Immature natural killer cell (primary cell): ENCODE measurements around the gene WDR36. TPM values are rescaled to one million over a fixed set of nuclear protein-coding genes. Genes with fewer than 3 reads are reported as not detected.
"Not testable (repeated sequence)": the region's sequence is repeated elsewhere in the genome, so short reads cannot be mapped to it uniquely, and the experiment has no call there.

Source experiments
- DNase-seq, 3 donors: peaks; one replicate each; pipeline ENCODE4 v3.0.0; 2022; ENCODE audit warnings: mixed read lengths in 1 of 3
- H3K27ac Mint-ChIP-seq, 6 donors: one replicate each; pipeline ENCODE4 v1.8.0; 2020; ENCODE audit warnings: mixed read lengths in 6 of 6, mild to moderate bottlenecking in 5 of 6, inconsistent platforms in 4 of 6, moderate library complexity in 3 of 6
- H3K27me3 Mint-ChIP-seq, 3 donors: one replicate each; pipeline ENCODE4 v1.8.0; 2020 to 2021; ENCODE audit warnings: low read depth in 3 of 3, mild to moderate bottlenecking in 3 of 3, mixed read lengths in 3 of 3, moderate library complexity in 3 of 3, inconsistent platforms in 1 of 3
- H3K36me3 Mint-ChIP-seq, 3 donors: one replicate each; pipeline ENCODE4 v1.8.0; 2020; ENCODE audit warnings: mixed read lengths in 3 of 3, inconsistent platforms in 2 of 3, mild to moderate bottlenecking in 2 of 3
- H3K4me1 Mint-ChIP-seq, 2 donors: one replicate each; pipeline ENCODE4 v1.8.0; 2020; ENCODE audit warnings: inconsistent platforms in 2 of 2, mild to moderate bottlenecking in 2 of 2, mixed read lengths in 2 of 2, moderate library complexity in 1 of 2
- H3K4me3 Mint-ChIP-seq, 5 donors: one replicate each; pipeline ENCODE4 v1.8.0; 2020; ENCODE audit warnings: mild to moderate bottlenecking in 5 of 5, mixed read lengths in 5 of 5, inconsistent platforms in 3 of 5, moderate library complexity in 3 of 5
- H3K9me3 Mint-ChIP-seq, 6 donors: one replicate each; pipeline ENCODE4 v1.8.0; 2020; ENCODE audit warnings: mild to moderate bottlenecking in 6 of 6, mixed read lengths in 6 of 6, inconsistent platforms in 4 of 6, moderate library complexity in 3 of 6
- polyA plus RNA-seq, 3 donors: library from polyadenylated mRNA; unstranded; fragments of 300-500 nt; fragmentation: Illumina TruSeq; gene quantifications; one replicate each; pipeline ENCODE4 v1.2.3, GENCODE V29; 2021

WDR36 gene
- polyA plus RNA-seq, 3 donors from 2014 or later = 10.2 to 25.7 (median 15.2) TPM

GRCh38 chr5:111132731-111133435 lies 40.7 kb downstream of the WDR36 start:
- H3K9me3 Mint-ChIP-seq = peaks cover 0 to 2% (median 0%) of the 10 kb centered on the region in 6 donors
- peaks cover 0 to 2% (median 2%) of the 10 kb centered on the region in 3 donors for H3K27me3 Mint-ChIP-seq
- DNase-seq = no peak
- H3K4me3 Mint-ChIP-seq = no peak overlapping the region
- H3K4me1 Mint-ChIP-seq = no peaks in the 10 kb centered on the region
- H3K27ac Mint-ChIP-seq = no peak overlapping the region
- H3K36me3 Mint-ChIP-seq = peaks cover 0 to 17% (median 4%) of the 10 kb centered on the region in 3 donors

GRCh38 chr5:111133436-111133751 lies 41.2 kb downstream of the WDR36 start:
- Mint-ChIP-seq H3K4me3 (no peak overlapping the region), H3K9me3 (peaks cover 0 to 2% (median 0%) of the 10 kb centered on the region in 6 donors), H3K4me1 (no peaks in the 10 kb centered on the region), H3K27me3 (peaks cover 0 to 2% (median 2%) of the 10 kb centered on the region in 3 donors), H3K27ac (no peak overlapping the region), H3K36me3 (peaks cover 0 to 16% (median 4%) of the 10 kb centered on the region in 3 donors)
- DNase-seq = no peak

DNA sequence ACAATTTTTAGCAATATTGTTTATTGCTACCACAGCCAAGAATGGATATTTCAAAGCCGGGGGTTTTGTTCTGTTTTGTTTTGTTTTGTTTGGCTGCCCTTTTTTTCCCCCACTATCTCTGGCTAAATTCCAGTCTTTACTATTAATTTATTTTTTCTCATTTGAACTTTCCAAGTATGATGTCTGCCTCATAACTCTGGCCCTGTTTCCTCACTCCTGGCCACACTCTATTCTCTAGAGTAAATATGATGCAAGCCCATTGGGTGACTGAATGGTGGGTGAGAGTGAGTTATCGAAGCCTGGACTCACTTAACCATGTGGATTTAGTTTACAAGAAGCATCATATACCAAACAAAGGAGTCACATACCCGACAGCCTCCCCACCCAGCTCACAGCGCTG lies 41.9 kb downstream of the WDR36 start:
- no peak for DNase-seq
- no peak overlapping the region for H3K4me3 Mint-ChIP-seq
- no peak overlapping the region for H3K27ac Mint-ChIP-seq
- no peaks in the 10 kb centered on the region for H3K4me1 Mint-ChIP-seq
- H3K9me3 Mint-ChIP-seq = peaks cover 0 to 2% (median 0%) of the 10 kb centered on the region in 6 donors
- H3K36me3 Mint-ChIP-seq = peaks cover 0 to 11% (median 4%) of the 10 kb centered on the region in 3 donors
- H3K27me3 Mint-ChIP-seq = peaks cover 0 to 4% (median 2%) of the 10 kb centered on the region in 3 donors

GRCh38 chr5:111134864-111135263 lies 42.7 kb downstream of the WDR36 start:
- Mint-ChIP-seq H3K4me1 (no peaks in the 10 kb centered on the region), H3K36me3 (peaks cover 0 to 4% (median 4%) of the 10 kb centered on the region in 3 donors), H3K9me3 (peaks cover 0 to 2% (median 0%) of the 10 kb centered on the region in 6 donors), H3K27me3 (peaks cover 0 to 4% (median 2%) of the 10 kb centered on the region in 3 donors), H3K4me3 (no peak overlapping the region), H3K27ac (no peak overlapping the region)
- DNase-seq = no peak

GRCh38 chr5:111135363-111135762 lies 43.2 kb downstream of the WDR36 start:
- Mint-ChIP-seq H3K4me3 (no peak overlapping the region), H3K4me1 (no peaks in the 10 kb centered on the region), H3K36me3 (no peaks in the 10 kb centered on the region), H3K9me3 (peaks cover 0 to 2% (median 0%) of the 10 kb centered on the region in 6 donors), H3K27ac (no peak overlapping the region), H3K27me3 (peaks cover 0 to 4% (median 2%) of the 10 kb centered on the region in 3 donors)
- DNase-seq = no peak

DNA sequence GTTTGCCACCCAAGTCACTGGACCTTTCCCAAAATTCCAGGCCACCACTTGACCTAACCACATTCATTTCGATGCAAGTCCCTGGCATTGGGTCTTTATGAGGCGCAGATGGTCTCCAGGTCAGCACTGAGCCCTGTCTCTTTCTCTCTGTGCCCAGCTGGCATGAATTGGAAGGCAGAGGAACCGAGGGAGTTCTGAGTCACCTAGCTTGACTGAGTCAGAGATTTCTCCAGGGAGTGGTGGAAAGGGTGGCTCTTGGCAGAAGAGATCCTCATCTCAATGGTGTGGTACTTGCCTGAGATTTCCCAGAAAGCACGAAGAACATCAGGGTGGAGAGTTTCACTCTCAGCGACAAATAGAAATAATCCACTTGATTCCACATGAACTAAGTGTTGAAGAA lies 43.8 kb downstream of the WDR36 start:
- peaks cover 0 to 2% (median 0%) of the 10 kb centered on the region in 6 donors for H3K9me3 Mint-ChIP-seq
- H3K4me3 Mint-ChIP-seq = no peak overlapping the region
- no peak overlapping the region for H3K27ac Mint-ChIP-seq
- no peaks in the 10 kb centered on the region for H3K4me1 Mint-ChIP-seq
- no peak for DNase-seq
- peaks cover 0 to 4% (median 3%) of the 10 kb centered on the region in 3 donors for H3K27me3 Mint-ChIP-seq
- H3K36me3 Mint-ChIP-seq = no peaks in the 10 kb centered on the region

GRCh38 chr5:111138096-111138495 lies 45.9 kb downstream of the WDR36 start:
- H3K36me3 Mint-ChIP-seq = no peaks in the 10 kb centered on the region
- no peak for DNase-seq
- no peak overlapping the region for H3K27ac Mint-ChIP-seq
- H3K4me3 Mint-ChIP-seq = no peak overlapping the region
- H3K9me3 Mint-ChIP-seq = peaks cover 0 to 2% (median 0%) of the 10 kb centered on the region in 6 donors
- H3K27me3 Mint-ChIP-seq = peaks cover 0 to 4% (median 3%) of the 10 kb centered on the region in 3 donors
- no peaks in the 10 kb centered on the region for H3K4me1 Mint-ChIP-seq

DNA sequence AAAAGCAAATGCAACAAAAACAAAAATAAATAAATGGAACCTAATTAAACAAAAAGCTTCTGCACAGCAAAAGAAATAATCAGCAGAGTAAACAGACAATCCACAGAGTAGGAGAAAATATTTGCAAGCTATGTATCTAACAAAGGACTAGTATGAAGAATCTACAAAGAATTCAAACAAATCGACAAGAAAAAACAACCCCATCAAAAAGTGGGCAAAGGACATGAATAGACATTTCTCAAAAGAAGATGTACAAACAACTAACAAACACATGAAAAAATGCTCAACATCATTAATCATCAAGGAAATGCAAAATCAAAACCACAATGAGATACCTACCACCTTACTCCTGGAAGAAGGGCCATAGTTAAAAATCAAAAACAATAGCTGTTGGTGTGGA lies 49.3 kb downstream of the WDR36 start:
- DNase-seq, H3K4me1 Mint-ChIP-seq, H3K9me3 Mint-ChIP-seq, H3K27me3 Mint-ChIP-seq, H3K4me3 Mint-ChIP-seq, H3K36me3 Mint-ChIP-seq, H3K27ac Mint-ChIP-seq: not testable (repeated sequence)

- Mint-ChIP-seq H3K27me3 (peaks cover 0 to 2% (median 1%) of the 10 kb centered on the region in 3 donors), H3K4me1 (no peaks in the 10 kb centered on the region), H3K9me3 (no peaks in the 10 kb centered on the region), H3K27ac (no peak overlapping the region), H3K4me3 (no peak overlapping the region), H3K36me3 (no peaks in the 10 kb centered on the region)
- no peak for DNase-seq
Observed at GRCh38 chr5:111142932-111143331, 50.8 kb downstream of the WDR36 start.

- no peak for DNase-seq
- no peaks in the 10 kb centered on the region for H3K36me3 Mint-ChIP-seq
- no peaks in the 10 kb centered on the region for H3K9me3 Mint-ChIP-seq
- peaks cover 0 to 2% (median 1%) of the 10 kb centered on the region in 3 donors for H3K27me3 Mint-ChIP-seq
- no peaks in the 10 kb centered on the region for H3K4me1 Mint-ChIP-seq
- H3K27ac Mint-ChIP-seq = no peak overlapping the region
- H3K4me3 Mint-ChIP-seq = no peak overlapping the region
Observed at GRCh38 chr5:111143910-111144309, 51.8 kb downstream of the WDR36 start.

DNA sequence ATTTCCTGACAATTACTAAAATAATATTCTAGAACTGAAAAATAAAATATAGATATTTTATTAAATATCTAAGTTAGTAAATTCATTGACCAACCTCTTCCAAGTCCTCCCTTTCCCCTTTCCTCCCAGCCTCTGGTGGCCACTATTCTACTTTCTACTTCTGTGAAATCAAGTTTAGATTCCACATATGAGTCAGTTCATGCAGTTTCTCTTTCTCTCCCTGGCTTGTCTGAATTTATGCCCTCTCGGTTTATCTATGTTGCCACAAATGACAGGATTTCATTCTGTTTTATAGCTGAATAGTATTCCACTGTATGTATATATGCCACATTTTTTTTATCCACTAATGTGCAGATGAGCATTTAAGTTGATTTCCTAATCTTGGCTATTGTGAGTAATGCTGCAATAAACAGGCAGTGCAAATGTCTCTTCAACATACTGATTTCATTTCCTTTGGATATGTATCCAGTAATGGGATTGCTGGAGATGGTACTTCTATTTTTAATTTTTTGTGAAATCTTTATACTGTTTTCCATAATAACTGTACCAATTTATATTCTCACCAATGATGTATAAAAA lies 52.3 kb downstream of the WDR36 start:
- H3K27ac Mint-ChIP-seq = no peak overlapping the region
- H3K4me3 Mint-ChIP-seq = no peak overlapping the region
- DNase-seq = no peak
- H3K27me3 Mint-ChIP-seq = peaks cover 0 to 2% (median 1%) of the 10 kb centered on the region in 3 donors
- no peaks in the 10 kb centered on the region for H3K9me3 Mint-ChIP-seq
- H3K36me3 Mint-ChIP-seq = no peaks in the 10 kb centered on the region
- H3K4me1 Mint-ChIP-seq = no peaks in the 10 kb centered on the region

GRCh38 chr5:111146053-111146452 lies 53.9 kb downstream of the WDR36 start:
- no peak for DNase-seq
- Mint-ChIP-seq H3K36me3 (no peaks in the 10 kb centered on the region), H3K4me1 (no peaks in the 10 kb centered on the region), H3K27me3 (peaks cover 0 to 3% (median 2%) of the 10 kb centered on the region in 3 donors), H3K4me3 (no peak overlapping the region), H3K9me3 (no peaks in the 10 kb centered on the region), H3K27ac (no peak overlapping the region)

DNA sequence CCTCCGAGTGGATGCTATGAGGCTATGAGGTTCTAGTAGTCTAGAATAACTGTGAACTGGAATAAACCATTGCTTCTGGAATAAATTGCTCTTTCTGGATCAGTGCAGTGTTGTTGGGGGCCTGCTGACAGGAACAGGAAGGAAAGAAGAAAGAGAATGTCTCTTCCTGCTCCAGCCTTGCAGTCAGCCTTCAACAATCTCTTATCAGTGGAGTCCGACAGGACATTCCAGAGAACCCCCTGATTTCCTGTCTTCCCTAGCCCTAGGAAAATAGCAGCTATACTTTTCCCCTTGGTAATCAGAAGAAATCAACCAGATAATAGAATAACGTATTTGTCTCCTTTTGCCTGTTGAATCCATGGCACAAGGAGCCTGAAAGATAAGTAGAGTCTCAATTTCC lies 55.4 kb downstream of the WDR36 start:
- Mint-ChIP-seq H3K4me1 (no peaks in the 10 kb centered on the region), H3K27me3 (peaks cover 2 to 5% (median 5%) of the 10 kb centered on the region in 3 donors), H3K36me3 (no peaks in the 10 kb centered on the region), H3K27ac (no peak overlapping the region), H3K4me3 (no peak overlapping the region), H3K9me3 (no peaks in the 10 kb centered on the region)
- DNase-seq = no peak

GRCh38 chr5:111151998-111152397 lies 59.9 kb downstream of the WDR36 start:
- H3K27ac Mint-ChIP-seq = no peak overlapping the region

More at GRCh38 chr5:111151998-111152397, 59.9 kb downstream of the WDR36 start:
- no peaks in the 10 kb centered on the region for H3K4me1 Mint-ChIP-seq
- H3K36me3 Mint-ChIP-seq = no peaks in the 10 kb centered on the region
- no peak for DNase-seq
- no peak overlapping the region for H3K4me3 Mint-ChIP-seq
- no peaks in the 10 kb centered on the region for H3K9me3 Mint-ChIP-seq
- peaks cover 2 to 11% (median 6%) of the 10 kb centered on the region in 3 donors for H3K27me3 Mint-ChIP-seq
